Endothelial cell of umbilical vein (primary cell): Measurements from ENCODE around the gene NR5A2.

ENCODE experiments used
- CTCF ChIP-seq, 2 donors: IDR thresholded peaks; 1 replicate in 1 of 2; 2 replicates in 1 of 2; pipeline ENCODE4 v1.5.1; 2011; ENCODE audit warnings: low read length in 2 of 2, mild to moderate bottlenecking in 2 of 2, moderate library complexity in 2 of 2, control low read depth in 1 of 2, inconsistent platforms in 1 of 2, low read depth in 1 of 2; ENCODE audit not compliant: insufficient read depth in 1 of 2; ENCODE audit errors: extremely low read depth in 1 of 2
- EZH2 ChIP-seq: IDR thresholded peaks from 2 replicates; pipeline ENCODE4 v1.6.1; 2012; ENCODE audit warnings: borderline replicate concordance, low read depth, mild to moderate bottlenecking, moderate library complexity, low read length, inconsistent platforms; ENCODE audit not compliant: severe bottlenecking
- FOS ChIP-seq: IDR thresholded peaks from 2 replicates; pipeline ENCODE4 v1.6.1; 2011; ENCODE audit warnings: mild to moderate bottlenecking, low read length, moderate library complexity, borderline replicate concordance; ENCODE audit not compliant: insufficient read depth
- JUN ChIP-seq: IDR thresholded peaks from 2 replicates; pipeline ENCODE4 v1.6.1; 2011; ENCODE audit warnings: borderline replicate concordance, low read depth; ENCODE audit not compliant: insufficient read length, insufficient read depth
- MAX ChIP-seq: IDR thresholded peaks from 2 replicates; pipeline ENCODE4 v1.6.1; 2011; ENCODE audit not compliant: insufficient read depth, insufficient read length
- MYC ChIP-seq: IDR thresholded peaks from one replicate; pipeline ENCODE4 v1.6.1; 2011; ENCODE audit warnings: mild to moderate bottlenecking, low read depth, low read length
- POLR2A ChIP-seq: IDR thresholded peaks from 2 replicates; pipeline ENCODE4 v1.6.1; 2012; ENCODE audit warnings: low read depth, mild to moderate bottlenecking, control low read depth, low read length
- POLR2AphosphoS5 ChIP-seq: IDR thresholded peaks from 2 replicates; pipeline ENCODE4 v1.6.1; 2012; ENCODE audit warnings: low read depth, mild to moderate bottlenecking, control low read depth, low read length, moderate library complexity; ENCODE audit not compliant: insufficient read depth

- no peak for TF ChIP-seq JUN
- TF ChIP-seq POLR2A, result no peak
- no peak for TF ChIP-seq CTCF (IDR thresholded peaks at IDR 0.05; ENCODE audit: extremely low read depth in 1 of 2, insufficient read depth in 1 of 2, low read depth in 1 of 2, low read length in 2 of 2)
- no peak for TF ChIP-seq EZH2
- no peak for TF ChIP-seq POLR2AphosphoS5
- TF ChIP-seq MAX, result no peak
- no peak for TF ChIP-seq FOS
- no peak for TF ChIP-seq MYC
These were observed 30.8 kb downstream of the NR5A2 start for GRCh38 chr1:200058341-200058740.
